ENCODE results near the gene RYR1. TPM values are rescaled to one million over a fixed set of nuclear protein-coding genes. Genes with fewer than 3 reads are reported as not detected.

Gene RYR1
- total and polyA plus RNA-seq, 2 of the 8 experiments (the other 6 are each of a cell fraction or from before 2014, with no cell fraction given) = 5.8 to 11.8 TPM

GRCh38 chr19:38422438-38422837 is 11.1 kb upstream of the RYR1 start:
- FAIRE-seq (no peak), DNase-seq (ENCODE audit: low read depth in 1 of 2, low spot score in 2 of 2) (no peak)
- Histone ChIP-seq H3K4me1 (replicated peaks in 1 of 4; ENCODE audit: control insufficient read depth in 3 of 4, insufficient read depth in 4 of 4, low read length in 3 of 4) (peaks cover 4 to 15% (median 13%) of the 10 kb centered on the region in 4 experiments; a peak in 6 of 7 replicates), H3K23me2 (ENCODE audit: low read depth, low read length) (peaks cover 7% of the 10 kb centered on the region), H2BK5ac (ENCODE audit: low read depth, low read length) (no peak overlapping the region), H3K27ac (ENCODE audit: low read depth, low read length) (no peak overlapping the region), H3K4ac (replicated peaks; ENCODE audit: insufficient read length, low read depth, low read length) (no peak overlapping the region), H4K8ac (ENCODE audit: extremely low read depth, insufficient read depth, low read length) (no peak overlapping the region), H3K18ac (ENCODE audit: extremely low read depth, low read length) (no peak overlapping the region), H3K23ac (ENCODE audit: insufficient read length) (no peak overlapping the region), H3K9me3 (ENCODE audit: insufficient read depth in 2 of 2, low read depth in 1 of 2, low read length in 1 of 2) (no peaks in the 10 kb centered on the region), H3K79me1 (ENCODE audit: low read depth, low read length) (no peaks in the 10 kb centered on the region), H2BK120ac (replicated peaks; ENCODE audit: low read depth, low read length) (no peak overlapping the region), H4K91ac (replicated peaks; ENCODE audit: insufficient read length, low read length) (no peak overlapping the region), H3K56ac (replicated peaks; ENCODE audit: insufficient read length, low read depth, low read length) (no peak overlapping the region), H4K5ac (ENCODE audit: insufficient read length, low read depth, low read length) (no peak overlapping the region), H4K20me1 (replicated peaks in 1 of 2; ENCODE audit: control insufficient read depth in 1 of 2, insufficient read depth in 2 of 2, low read length in 2 of 2) (no peaks in the 10 kb centered on the region), H2AK5ac (ENCODE audit: low read depth, low read length) (no peak overlapping the region), H2BK15ac (ENCODE audit: low read length) (no peak overlapping the region), H3K4me3 (ENCODE audit: extremely low read depth in 1 of 4, insufficient read depth in 2 of 4, low read depth in 3 of 4, low read length in 4 of 4) (no peak overlapping the region), H3K14ac (ENCODE audit: insufficient read length) (no peak overlapping the region), H2BK12ac (ENCODE audit: low read depth, low read length) (no peak overlapping the region; the same call in 1 of the 2 replicates), H3K36me3 (ENCODE audit: control insufficient read depth in 2 of 4, insufficient read depth in 4 of 4, low read length in 3 of 4) (no peaks in the 10 kb centered on the region), H3K9ac (replicated peaks in 1 of 4; ENCODE audit: extremely low read depth in 1 of 4, low read depth in 3 of 4, low read length in 3 of 4) (no peak overlapping the region), H2AFZ (ENCODE audit: low read length) (no peak overlapping the region), H3K79me2 (ENCODE audit: control insufficient read depth in 1 of 2, insufficient read depth in 2 of 2, low read length in 2 of 2) (no peaks in the 10 kb centered on the region), H3K27me3 (replicated peaks in 1 of 4; ENCODE audit: control insufficient read depth in 3 of 4, extremely low read depth in 1 of 4, insufficient read depth in 3 of 4, low read length in 3 of 4) (peaks cover 0 to 7% (median 5%) of the 10 kb centered on the region in 4 experiments; a peak in 4 of 7 replicates), H3K4me2 (ENCODE audit: insufficient read depth in 1 of 2, low read depth in 2 of 2, low read length in 2 of 2) (no peak overlapping the region), H2BK20ac (ENCODE audit: low read length) (no peak overlapping the region)
- WGBS, 2 experiments (ENCODE audit: extremely low coverage in 1 of 2, insufficient coverage in 1 of 2, insufficient read length in 1 of 2, insufficient replicate concordance in 2 of 2, low coverage in 1 of 2, low lambda C conversion rate in 2 of 2, missing lambda C conversion rate in 1 of 2) = 94% methylated on average over 7 of the region's 7 CpGs; no CpG with 5 or more reads in 1 of the 2 experiments
- POLR2A ChIA-PET (ENCODE audit: partially characterized antibody) = interaction anchor here (0.8 to 1.5 kb wide), 3 partner anchors 12 to 27 kb away, joined by 3 to 6 read pairs (median 3); no protein-coding TSS in a partner anchor
- CTCF ChIA-PET (ENCODE audit: partially characterized antibody) = interaction anchor here (0.6 to 1.1 kb wide), 3 partner anchors 9 to 205 kb away, joined by 3 to 4 read pairs (median 3); no protein-coding TSS in a partner anchor
- TF ChIP-seq RBBP5 (IDR thresholded peaks at IDR 0.05; ENCODE audit: borderline replicate concordance, low read depth, low read length) (no peak), EZH2 (IDR thresholded peaks at IDR 0.05; ENCODE audit: low read depth, low read length, severe bottlenecking) (no peak)
